Mesothelial cell of epicardium (in vitro differentiated cells): ENCODE data around the gene PPM1B. TPM values are rescaled to one million over a fixed set of nuclear protein-coding genes. Genes with fewer than 3 reads are reported as not detected.

Experiments
- DNase-seq, 2 experiments: peaks; one replicate each; pipeline ENCODE4 v3.0.0; 2021; ENCODE audit warnings: low spot score in 2 of 2; ENCODE audit not compliant: unreplicated experiment in 2 of 2
- H3K27ac Mint-ChIP-seq: 2 replicates; pipeline ENCODE4 v1.8.0; 2021; ENCODE audit warnings: mixed read lengths
- H3K27me3 Mint-ChIP-seq: 2 replicates; pipeline ENCODE4 v1.8.0; 2021; ENCODE audit warnings: low read depth, mixed read lengths
- H3K36me3 Mint-ChIP-seq: 2 replicates; pipeline ENCODE4 v1.8.0; 2021; ENCODE audit warnings: mixed read lengths
- H3K4me1 Mint-ChIP-seq: 2 replicates; pipeline ENCODE4 v1.8.0; 2021; ENCODE audit warnings: mixed read lengths
- H3K4me3 Mint-ChIP-seq: 2 replicates; pipeline ENCODE4 v1.8.0; 2021; ENCODE audit warnings: mild to moderate bottlenecking, moderate library complexity, mixed read lengths
- H3K9me3 Mint-ChIP-seq: 2 replicates; pipeline ENCODE4 v1.8.0; 2021; ENCODE audit warnings: mixed read lengths
- total RNA-seq: library from RNA; stranded (reverse); gene quantifications from 3 replicates; pipeline ENCODE4 v1.2.1, GENCODE V29; 2021
- TF ChIP-seq, protein P1 (sequence below): fragments of 200-600 bp; sonication (generic); IDR thresholded peaks from one replicate; pipeline ENCODE4 v1.5.0; 2021; ENCODE audit warnings: antibody characterized with exemption; ENCODE audit not compliant: unreplicated experiment

The PPM1B gene
- 36.4 to 43.4 TPM (median 37.4 TPM) in 3 replicates for total RNA-seq

DNA sequence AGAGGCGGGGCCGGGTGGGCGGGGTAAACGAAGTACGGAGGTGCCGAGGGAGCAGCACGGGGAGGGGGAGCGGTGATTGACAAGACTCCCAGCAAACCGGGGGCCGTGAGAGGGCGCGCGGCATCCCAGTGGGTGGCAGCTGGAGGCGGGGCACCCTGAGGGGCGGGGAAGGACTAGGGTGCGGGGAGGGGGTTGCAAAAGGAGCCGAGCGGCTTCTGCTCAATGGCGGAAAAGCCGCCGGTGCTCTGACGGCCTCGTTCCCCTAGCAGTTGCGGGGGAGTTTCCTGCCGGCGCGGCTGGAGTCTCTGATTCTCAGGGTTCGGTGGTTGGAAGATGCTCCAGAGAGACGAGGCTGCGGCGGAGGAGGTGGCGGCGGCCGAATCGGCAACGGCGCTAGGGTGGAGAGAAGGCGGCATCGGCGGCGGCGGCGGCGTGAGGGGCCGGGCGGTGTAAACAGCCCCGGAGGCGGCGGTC is at the start of gene PPM1B:
Gene PPM1B (plus strand): TSS at position 195 of the 474 bp plus-strand sequence. CDS start 32,325 bp downstream, outside the sequence.
- Mint-ChIP-seq H3K27me3 (no peaks in the 10 kb centered on the region), H3K9me3 (peaks cover 23% of the 10 kb centered on the region), H3K4me3 (peak within 1 kb of the TSS; percentile 96), H3K4me1 (peaks cover 20% of the 10 kb centered on the region), H3K36me3 (peaks cover 2% of the 10 kb centered on the region), H3K27ac (peak within 1 kb of the TSS; percentile 99)
- TF ChIP-seq, protein P1, sequence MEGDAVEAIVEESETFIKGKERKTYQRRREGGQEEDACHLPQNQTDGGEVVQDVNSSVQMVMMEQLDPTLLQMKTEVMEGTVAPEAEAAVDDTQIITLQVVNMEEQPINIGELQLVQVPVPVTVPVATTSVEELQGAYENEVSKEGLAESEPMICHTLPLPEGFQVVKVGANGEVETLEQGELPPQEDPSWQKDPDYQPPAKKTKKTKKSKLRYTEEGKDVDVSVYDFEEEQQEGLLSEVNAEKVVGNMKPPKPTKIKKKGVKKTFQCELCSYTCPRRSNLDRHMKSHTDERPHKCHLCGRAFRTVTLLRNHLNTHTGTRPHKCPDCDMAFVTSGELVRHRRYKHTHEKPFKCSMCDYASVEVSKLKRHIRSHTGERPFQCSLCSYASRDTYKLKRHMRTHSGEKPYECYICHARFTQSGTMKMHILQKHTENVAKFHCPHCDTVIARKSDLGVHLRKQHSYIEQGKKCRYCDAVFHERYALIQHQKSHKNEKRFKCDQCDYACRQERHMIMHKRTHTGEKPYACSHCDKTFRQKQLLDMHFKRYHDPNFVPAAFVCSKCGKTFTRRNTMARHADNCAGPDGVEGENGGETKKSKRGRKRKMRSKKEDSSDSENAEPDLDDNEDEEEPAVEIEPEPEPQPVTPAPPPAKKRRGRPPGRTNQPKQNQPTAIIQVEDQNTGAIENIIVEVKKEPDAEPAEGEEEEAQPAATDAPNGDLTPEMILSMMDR = no peak
- DNase-seq = peak; percentile 99

DNA sequence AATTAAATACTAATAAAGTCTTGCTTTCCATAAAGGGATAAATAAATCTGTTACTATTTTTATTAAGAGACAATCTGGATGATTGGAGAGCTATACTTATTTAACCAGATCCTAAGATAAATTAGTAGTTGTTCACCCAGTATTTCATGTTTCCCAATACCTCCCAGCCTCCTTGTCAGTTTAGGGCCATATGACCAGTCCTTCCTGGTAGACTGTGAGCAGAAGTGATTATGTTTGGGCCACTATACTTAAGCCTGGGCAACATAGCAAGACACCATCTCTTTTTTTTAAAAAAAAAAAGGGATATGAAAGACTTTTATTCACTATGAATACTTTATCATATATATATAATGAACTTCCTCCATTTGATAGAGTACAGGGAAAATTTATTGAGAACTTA is 48.8 kb upstream of the PPM1B start:
- TF ChIP-seq, protein P1 = no peak
- DNase-seq = no peak
- H3K36me3 Mint-ChIP-seq = no peaks in the 10 kb centered on the region
- H3K9me3 Mint-ChIP-seq = no peaks in the 10 kb centered on the region
- no peaks in the 10 kb centered on the region for H3K4me1 Mint-ChIP-seq
- no peaks in the 10 kb centered on the region for H3K27me3 Mint-ChIP-seq
- no peak overlapping the region for H3K4me3 Mint-ChIP-seq
- H3K27ac Mint-ChIP-seq = no peak overlapping the region

DNA sequence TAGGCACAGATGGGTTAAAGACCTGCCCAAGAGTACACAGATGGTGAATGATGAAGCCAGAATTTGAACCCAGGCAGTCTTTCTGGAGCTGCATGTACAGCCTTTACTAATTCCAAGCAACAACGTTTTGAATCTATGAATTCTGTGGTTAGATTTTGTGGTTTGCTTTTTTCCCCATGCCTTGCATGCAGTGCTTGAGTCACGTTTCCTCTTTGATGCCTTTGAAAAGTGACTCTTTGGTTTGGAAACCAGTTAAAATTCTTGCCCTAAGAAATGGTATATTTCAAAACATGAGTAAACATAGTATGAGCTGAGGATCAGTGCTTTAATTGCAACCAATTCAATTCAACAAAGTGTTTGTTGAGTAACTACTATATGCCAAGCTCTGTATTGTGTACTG is 48.2 kb upstream of the PPM1B start:
- H3K36me3 Mint-ChIP-seq = no peaks in the 10 kb centered on the region
- no peaks in the 10 kb centered on the region for H3K4me1 Mint-ChIP-seq
- no peak for DNase-seq
- no peak overlapping the region for H3K4me3 Mint-ChIP-seq
- no peaks in the 10 kb centered on the region for H3K9me3 Mint-ChIP-seq
- TF ChIP-seq, protein P1 = no peak
- H3K27ac Mint-ChIP-seq = no peak overlapping the region
- no peaks in the 10 kb centered on the region for H3K27me3 Mint-ChIP-seq

DNA sequence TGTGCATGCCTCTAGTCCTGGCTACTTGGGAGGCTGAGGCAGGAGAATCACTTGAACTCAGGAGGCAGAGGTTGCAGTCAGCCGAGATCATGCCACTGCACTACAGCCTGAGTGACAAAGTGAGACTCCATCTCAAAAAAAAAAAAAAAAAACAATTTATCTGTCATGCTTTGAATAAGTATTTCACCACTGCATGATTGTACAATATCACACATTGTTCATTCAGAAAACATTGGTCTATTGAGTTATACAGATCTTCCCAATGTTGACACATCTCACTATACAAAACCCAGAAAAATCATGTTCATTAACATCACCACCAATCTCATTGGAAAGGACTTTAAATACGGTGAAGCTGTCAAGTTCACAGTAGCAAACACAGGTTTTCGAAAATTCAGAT is 46.8 kb upstream of the PPM1B start:
- H3K27me3 Mint-ChIP-seq = no peaks in the 10 kb centered on the region
- no peak overlapping the region for H3K4me3 Mint-ChIP-seq
- H3K9me3 Mint-ChIP-seq = no peaks in the 10 kb centered on the region
- no peaks in the 10 kb centered on the region for H3K36me3 Mint-ChIP-seq
- no peak overlapping the region for H3K27ac Mint-ChIP-seq
- TF ChIP-seq, protein P1 = no peak
- H3K4me1 Mint-ChIP-seq = peaks cover 6% of the 10 kb centered on the region
- DNase-seq = no peak

DNA sequence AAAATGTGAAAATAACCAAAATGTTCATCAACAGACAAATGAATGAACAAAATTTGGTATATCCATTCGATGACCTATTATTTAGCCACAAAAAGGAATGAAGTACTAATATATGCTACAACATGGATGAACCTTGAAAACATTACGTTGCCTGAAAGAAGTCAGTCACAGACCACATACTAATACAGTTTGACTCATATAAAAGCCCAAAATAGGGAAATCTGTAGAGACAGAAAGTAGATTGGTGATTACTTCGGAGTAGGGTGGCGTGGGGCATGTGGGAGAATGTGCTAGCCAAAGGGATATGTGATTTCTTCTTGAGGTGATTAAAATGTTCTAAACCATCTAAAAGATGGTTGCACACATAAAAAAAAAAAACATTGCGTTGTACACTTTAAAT is 44.2 kb upstream of the PPM1B start:
- no peak overlapping the region for H3K4me3 Mint-ChIP-seq
- H3K27ac Mint-ChIP-seq = no peak overlapping the region
- no peak for DNase-seq
- no peaks in the 10 kb centered on the region for H3K9me3 Mint-ChIP-seq
- H3K4me1 Mint-ChIP-seq = peaks cover 6% of the 10 kb centered on the region
- H3K36me3 Mint-ChIP-seq = no peaks in the 10 kb centered on the region
- TF ChIP-seq, protein P1 = no peak
- H3K27me3 Mint-ChIP-seq = no peaks in the 10 kb centered on the region
